Measurements from ENCODE around the gene WDR64.
A peak's percentile ranks its signal among the peaks of the same experiment; 100 is the strongest.

WDR64 gene

DNA sequence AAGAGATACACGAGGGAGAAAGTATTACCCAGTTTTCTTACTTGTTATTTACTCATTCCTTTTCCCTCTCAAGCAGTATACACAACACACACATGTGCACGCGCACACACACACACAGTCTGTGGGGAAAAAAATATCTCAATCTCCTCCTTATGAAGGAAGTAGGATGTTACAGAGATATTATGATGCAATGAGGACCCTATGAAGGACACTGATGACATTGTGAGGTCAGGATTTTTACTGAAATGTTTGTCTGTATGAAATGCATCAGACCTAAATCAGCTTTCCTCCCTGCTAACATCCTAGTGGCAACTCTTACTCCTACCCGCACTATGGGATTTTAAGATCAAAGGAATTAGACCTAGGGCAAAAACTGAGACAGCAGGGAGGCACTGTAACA lies at the start of gene WDR64:
TSS of gene WDR64 (plus strand) at position 270 of the 400 bp plus-strand sequence. CDS start 204 bp downstream, outside the sequence.
- DNase-seq = no peak

DNA sequence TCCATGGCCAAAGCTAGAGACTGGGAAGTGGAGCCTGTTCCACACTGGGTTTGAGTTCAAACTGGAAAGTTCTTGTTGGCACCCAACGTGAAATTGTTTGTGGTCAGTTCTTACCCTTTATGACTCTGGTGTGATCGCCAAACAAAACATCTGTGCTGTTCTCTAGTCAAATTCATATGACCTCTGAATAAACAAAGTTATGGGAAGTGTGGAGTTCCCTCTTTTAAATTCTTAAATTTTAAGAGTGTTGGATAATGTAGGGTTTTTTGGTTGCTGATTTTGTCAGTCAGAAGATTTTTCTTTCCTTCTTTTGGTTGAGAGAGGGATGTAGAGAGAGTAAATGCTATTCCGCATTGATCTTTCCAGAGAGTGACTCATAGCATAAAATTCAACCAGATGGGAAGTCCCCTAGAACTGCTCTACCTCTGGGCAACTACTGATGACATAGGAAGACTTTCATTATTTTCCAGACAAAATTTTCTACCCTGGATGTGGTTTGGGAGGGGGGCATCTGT lies 48.3 kb upstream of the WDR64 start:
- DNase-seq = peak; percentile 27

DNA sequence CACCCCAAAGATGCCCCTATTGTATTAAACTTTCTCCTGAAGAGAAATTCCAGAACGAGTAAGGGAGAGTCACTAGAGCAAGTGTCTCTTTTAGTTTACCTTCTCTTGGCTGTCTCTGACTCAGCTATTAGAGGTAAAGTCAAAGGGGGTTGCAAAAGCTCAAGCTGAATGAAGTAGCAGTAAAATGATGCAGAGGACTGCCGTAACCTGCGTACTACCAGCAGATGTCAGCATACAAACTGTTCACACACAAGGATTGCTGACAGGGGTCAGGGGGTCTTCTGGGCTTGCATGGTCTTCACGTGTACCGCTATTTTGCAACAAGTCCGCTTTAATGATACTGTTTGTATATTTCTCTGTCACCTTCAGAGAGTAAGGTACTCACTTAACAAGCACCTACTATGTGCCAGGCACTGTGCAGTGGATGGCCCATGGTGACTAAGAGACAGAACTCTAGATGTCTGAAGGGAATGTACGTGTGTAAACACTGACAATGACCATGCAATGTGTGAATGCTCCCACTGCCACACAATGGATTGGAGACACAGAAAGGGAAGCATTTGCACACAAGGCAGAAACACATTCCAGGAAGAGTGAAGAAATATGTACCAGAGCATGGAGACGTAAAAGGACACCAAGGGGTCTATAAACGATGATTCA lies 46.8 kb upstream of the WDR64 start:
- DNase-seq = no peak

DNA sequence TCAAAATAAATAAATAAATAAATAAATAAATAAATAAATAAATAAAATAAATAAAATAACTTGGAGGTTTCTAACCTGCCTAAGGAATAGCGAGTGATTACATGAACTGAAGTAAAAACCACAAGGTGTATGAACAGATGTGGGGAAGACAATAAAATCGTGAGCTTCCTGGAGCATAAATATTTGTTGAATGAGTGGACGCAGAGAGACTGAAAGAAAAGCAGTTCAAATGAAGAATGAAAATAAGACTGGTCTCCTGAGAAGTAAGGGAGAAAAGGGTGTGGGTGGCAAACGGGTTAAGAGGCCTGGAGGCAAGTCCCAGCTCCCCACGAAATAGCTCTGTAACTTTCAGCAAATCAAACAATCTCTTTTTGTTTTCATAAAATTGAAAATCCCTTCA lies 45.5 kb upstream of the WDR64 start:
- DNase-seq = no peak

DNA sequence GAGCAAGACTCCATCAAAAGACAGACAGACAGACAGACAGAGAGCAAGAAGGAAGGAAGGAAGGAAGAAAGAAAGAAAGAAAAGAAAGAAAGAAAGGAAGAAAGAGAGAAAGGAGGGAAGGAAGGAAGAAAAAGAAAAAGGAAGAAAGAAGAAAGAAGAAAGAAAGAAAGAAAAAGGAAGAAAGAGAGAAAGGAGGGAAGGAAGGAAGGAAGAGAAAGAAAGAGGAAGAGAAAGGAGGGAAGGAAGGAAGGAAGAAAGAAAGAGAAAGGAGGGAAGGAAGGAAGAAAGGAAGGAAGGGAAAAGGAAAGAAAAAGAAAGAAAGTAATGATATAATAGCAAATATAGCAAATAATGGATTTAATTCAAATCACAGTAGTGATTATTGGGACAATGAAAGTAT lies 44.6 kb upstream of the WDR64 start:
- no peak for DNase-seq

DNA sequence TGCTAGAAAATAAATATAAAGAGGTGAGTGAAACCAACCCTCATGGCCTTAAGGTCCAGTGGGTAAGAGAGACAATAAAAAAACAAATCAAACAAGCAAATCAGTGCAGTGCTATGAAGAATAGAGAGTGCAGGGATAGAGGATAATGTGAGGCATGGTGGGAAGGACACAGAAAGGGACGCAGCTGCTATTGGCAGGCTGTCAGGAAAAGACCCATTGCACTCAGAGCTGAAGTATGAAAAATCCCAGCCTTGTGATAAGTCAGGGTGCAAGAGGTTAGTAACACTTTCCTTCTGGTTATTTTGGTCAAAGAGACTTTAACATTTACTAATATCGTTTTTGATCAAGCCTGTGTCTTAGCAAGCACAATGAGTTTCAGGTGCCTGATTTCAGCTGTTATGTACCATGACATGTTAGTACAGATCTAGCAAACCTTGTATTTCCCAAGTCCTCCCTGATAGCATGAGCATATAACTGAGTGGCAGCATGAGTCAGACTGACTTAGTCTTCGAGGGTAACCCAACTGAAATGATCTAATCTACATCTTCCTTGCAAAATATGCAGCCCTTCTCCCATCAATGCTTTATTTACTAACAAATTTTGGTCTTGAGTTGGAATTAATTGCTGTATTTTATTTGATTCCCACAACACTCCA lies 43.6 kb upstream of the WDR64 start:
- peak; percentile 76 for DNase-seq

DNA sequence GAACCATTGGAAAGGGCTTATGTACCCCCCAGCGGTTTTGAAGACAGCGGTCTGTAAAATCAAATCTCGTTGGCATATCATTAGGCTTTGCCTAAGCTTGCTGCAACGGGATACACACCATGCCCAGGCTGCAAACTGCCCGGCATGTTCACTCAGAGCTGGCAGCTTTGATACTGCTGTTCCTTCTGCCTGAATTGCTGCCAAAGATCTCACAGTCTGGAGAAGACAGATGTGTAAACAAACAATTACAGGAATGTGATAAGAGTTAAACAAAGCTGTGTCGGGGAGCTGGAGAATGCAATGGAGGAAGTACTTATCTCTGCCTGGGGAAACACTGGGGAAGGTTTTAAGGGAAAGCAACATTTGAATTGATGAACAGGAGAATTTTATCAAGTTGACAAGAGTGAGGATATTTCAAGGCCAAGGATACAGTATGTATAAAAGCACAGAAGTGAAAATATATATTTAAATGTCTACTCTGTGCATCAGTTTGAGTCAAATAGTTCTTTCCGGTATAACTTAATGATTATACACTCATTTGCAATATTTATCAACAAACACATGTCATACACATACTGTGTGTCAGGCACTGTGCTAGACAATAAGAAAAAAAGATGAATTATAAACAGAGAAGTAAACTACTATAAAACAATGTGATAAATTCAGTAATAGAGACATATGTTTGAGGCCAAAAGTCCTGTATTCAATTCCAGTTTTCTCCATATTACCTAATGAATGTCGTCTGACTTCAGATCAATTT lies 41.8 kb upstream of the WDR64 start:
- DNase-seq = peak; percentile 24

DNA sequence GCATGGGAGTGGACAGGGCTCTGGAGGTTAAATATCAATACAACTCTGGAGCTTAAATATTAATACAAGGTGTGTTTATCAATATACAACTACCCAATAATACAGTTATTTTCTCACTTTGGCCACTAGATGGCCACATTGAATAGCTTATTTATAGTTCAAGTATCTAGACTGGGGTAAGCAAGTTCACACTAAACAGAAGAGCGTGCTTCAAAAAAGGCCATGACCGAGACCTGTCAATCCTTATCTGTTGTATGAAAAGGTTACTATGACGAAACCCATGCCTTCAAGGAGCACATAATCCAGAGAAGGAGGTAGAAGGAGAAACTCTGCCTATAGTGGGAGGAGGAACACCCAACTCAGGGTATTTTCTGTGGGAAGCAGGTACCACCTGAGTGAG lies 41.0 kb upstream of the WDR64 start:
- DNase-seq = peak; percentile 75

DNA sequence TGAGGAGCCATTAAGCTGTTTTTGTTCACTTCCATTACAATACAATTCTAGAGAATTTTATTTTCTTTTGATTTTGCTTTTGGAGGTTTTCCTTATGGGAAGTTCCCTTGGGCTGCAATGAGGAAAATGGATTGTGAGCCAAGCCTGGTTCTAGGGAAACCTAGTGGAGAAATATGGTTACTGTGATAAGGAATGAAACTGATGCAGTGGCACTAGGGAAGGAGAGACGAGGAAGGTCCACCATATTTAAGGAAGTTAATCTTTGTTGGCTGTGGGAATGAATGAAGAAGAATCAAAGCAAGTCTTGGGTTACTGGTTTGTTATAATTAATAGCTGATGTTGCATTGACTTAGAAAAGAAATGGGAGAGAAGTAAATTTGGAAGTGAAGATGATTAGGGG lies 40.3 kb upstream of the WDR64 start:
- DNase-seq = no peak

DNA sequence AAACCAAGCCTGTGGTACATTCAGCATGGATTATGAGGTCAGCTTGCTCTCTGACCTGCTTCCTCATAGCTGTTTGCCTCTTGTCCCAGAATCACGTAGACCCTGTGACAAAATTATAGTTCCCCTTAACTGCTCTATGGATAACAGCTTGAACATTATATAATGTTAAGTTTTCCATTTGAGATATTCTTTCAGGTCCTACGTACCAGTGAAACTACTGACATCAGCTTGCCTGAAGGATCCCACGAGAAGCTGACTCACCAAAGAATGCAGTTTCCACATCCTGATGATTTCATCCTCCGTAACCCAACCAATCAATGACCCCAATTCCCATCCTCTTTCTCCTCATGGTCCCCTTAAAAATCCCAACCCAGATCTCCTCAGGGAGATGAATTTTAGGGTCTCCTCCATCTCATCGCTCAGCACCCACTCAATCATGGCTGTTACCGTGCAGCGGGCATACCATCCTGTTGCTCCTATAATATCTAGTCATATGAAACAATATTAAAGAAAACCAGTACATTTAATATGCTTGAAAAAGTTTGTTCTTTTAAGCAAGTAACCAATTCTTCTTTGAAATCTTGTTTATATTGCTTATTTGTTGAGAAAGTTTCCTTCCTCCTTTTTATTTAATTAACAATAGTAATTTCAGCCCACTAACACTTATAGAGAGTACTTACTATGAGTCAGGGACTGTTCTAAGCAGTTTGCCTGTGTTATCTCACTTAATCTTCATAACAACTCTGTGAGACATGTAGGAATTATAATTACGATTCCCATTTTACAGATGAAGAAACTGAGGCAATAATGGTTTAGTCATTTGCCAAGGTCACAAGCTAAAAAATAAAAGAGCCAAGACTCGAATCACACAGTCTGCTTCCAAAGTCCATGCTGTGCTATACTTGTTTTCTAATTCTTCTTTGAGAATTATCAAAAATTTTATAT lies 39.3 kb upstream of the WDR64 start:
- peak; percentile 86 for DNase-seq

DNA sequence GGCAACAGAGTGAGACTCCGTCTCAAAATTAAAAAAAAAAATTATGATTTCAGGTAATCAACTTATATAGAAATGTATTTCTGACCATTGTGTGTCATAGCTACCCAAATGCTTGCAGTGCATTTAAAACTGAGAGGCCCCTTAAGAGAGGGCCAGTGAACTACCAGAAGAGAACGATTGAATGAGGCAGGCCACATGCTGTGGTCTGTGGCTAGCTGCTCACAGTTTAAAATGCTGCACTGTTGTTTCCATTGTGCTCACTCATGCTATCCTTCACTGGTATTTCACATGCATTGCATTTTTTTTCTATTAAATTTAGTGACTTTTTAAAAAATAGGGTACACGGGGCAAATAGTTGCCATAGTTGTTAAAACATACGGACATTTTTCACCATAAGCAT lies 37.9 kb upstream of the WDR64 start:
- no peak for DNase-seq

DNA sequence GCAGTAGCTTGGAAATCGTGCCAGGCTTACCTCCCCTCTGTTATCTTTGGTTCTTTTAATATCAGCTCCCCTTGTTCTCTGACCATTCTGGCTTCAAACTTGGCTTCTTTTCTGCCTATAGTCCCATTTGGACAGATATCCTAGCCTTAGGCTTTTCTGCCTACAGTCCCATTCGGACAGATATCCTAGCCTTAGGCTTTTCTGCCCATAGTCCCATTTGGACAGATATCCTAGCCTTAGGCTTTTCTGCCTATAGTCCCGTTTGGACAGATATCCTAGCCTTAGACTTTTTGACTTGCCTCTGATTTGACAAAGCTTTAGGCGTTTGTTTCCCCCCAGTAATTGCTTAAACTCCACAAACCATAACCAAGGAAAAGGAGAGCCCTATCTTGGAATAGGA lies 37.5 kb upstream of the WDR64 start:
- DNase-seq = no peak

DNA sequence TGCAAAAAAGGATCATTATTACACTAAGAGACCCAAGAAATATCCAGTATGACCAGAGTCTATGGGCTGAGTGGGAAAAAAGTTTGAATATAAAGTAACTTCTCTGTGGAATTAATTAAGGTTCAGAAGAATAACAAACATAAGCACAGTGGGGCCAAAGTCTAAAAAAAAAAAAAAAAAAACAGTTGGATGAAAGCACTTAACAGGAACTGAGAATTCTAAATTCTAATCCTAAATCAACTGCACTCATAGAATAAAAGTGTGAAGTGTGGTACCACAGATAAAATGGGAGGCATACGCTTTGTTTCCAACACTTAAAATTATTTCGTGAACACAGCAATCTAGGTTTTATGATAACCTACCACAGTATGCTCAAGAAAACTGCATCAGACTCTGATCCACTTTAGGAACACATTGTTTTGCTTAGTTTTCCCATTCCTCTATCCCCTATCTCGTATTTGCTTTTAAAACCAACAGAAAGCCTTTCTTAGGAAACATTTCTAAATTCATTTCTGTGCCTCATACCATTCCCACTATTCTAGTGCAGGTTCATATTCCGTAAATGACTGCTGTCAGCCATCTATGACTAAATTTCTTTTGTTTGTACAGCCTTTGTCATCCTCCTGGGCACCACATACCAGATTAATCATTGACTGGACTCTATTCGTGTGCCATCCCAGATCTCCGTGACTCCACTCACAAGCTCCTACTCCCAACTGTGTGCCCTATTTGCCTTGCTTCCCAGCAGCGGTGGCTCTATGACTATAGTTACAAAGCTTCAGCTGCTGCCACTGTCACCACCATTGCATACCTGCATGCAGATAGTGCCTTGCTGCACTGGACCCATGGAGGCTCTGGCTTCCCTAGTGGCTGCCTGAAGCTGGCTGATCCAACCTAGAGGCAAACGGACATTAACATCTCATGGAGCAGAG lies 36.8 kb upstream of the WDR64 start:
- DNase-seq = no peak

DNA sequence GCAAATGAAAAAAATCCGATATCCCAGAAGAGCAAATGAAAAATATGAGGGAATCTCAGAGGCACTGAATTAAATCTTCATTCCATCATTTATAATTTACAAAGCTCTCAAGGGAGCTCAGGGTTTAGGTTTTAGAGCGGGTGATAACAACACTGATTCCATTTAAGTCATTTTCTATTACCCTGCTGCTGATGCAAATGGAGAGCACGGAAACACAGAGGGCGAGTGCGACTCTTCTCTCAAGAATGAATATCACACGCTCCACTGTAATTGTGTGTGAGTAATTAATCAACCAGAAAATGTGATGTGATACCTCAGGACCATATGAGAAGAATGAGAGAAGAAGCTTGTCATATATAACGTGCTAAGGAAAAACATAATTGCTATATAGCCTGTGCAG lies 34.7 kb upstream of the WDR64 start:
- DNase-seq = no peak

DNA sequence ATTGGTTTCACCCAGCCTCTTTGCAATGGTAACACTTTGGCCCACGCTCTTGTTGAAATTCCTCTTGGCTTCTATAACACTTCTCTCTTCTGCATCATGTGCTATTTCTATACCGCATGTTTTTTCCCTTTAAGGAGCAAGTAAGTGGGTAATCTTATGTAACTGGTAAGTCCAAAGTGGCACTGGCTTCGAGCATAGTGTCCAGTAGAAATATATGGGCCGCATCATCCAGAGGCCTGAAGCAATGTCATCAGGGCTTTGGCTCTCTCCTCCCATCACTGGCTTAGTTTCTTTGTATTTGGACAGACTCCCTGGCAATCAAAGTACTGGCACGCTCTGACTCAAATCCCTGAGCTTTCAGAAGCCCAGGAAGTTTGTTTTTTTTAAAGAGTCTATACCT lies 29.4 kb upstream of the WDR64 start:
- no peak for DNase-seq

DNA sequence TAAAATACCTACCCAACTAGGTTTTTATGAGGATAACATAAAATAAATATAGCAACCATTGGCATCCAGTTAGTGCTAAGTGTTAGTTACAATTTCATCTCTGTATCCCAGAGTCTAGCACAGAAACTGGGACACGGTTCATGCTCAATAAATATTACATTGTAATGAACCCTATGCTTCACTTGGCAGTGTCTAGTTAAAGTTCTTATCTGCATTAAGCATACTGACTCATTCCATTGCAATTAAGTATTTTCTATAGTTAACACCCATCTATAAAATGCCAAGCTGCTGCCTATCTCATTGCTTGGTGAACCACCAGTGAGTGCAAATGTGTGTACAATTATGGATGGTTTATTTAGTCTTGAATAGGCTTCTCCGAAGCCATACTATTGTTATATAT lies 27.1 kb upstream of the WDR64 start:
- no peak for DNase-seq

DNA sequence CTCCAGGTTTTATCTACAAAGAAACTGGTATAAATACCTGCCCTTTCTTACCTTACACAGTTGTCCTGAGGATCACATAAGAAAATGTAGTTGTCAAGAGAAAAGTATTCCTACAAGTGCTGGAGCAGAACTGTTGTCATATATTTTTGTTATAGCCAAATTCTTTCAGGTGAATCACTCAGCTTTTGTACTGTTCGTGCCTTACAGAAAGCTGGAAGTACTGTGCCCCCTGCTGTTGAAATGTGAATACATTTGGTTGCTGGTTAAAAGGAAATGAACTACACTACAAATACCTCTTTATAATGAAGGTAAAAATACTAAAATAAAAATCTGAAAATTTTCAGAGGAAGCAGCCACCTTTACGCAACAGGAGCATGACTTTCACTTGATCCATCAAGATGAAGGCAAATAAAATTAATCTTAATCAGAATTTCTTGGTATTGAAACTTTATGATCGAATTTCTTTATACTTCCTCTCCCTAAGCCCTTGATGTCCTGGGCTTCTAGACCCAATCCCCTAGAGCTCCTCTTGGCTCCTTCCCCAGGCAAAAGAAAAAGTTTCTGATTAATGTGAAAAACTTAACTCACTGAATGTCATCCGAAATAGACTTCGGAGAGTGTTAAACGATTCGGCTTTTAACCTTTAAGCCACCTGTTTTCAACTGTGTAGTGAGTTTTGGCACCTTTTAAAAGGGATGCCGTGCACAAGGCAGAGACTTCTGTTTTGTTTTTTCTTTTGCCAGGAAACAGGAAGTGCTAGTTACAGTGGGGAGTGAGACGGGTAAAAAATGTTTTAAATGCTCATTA lies 24.4 kb upstream of the WDR64 start:
- peak; percentile 75 for DNase-seq

DNA sequence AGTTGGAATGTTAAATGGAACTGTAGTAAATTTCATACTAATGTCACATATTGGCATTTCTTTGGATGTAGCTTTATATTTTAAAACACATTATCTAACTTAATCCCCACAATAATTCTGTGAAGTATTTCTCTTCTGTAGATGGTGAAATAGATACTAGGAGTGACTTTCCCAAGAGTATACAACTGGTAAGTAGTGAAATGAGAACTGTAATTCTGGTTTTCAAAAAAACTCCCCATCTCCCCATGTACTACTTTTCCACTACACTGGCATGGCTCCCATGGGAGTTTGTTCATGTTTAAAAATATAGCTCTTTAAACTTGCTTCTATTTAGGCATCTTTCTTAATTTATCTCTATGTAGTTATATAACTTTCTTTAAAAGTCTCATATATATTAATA lies 22.1 kb upstream of the WDR64 start:
- DNase-seq = no peak

DNA sequence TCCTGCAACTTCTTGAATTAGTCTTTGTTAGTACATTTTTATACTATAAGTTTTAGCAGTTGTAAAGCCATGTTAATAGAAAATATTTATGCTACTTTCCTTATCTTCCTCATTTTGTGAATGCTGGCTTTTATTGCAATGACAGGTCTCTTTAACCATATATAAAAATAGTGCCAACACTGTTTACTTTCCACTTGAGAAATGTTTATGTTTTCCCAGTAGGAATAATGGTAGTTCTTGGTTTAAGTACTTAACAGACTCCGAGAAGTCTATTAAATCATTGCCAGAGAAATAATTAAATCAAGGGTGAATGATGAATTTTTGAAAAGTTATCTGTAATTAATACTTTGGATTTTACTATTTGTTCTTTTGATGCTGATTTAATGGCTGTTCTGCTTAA lies 21.6 kb upstream of the WDR64 start:
- no peak for DNase-seq

DNA sequence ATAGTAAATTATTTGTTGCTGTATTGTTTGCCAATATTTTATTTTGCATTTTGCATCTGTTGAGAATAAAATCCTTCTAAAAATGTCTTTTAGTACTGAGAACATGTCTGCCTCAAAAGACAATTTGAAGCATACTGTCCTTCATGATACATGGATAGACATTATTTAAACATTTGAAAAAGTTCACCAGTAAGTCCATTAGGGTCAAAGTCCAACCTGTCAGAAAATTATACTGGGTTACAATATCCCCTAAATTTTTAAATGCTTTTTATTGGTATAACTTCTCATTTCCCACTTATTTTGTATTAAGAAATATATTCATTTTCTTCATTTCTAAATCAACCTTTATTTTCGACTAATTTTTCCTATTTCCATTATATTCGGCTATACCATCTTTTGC lies 21.2 kb upstream of the WDR64 start:
- DNase-seq = no peak

DNA sequence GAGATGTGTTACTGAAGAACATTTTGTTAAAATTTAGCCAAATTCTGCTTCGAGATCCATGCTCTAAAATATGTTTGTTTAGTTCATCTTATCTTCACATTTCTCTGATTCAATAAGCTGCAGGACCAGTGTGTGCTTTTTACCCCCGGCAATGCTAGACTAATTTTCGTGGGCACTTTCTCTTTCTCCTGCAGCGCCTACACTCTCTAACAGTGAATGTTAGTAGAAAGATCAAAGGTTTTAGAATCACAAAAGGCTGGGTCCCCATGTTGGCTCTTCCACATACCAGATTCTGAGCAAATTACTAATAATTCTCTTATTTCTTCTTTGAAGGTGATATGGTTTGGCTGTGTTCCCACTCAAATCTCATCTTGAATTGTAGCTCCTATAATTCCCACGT lies 20.4 kb upstream of the WDR64 start:
- no peak for DNase-seq
